Liver (tissue), 9 donors: ENCODE measurements around the gene RNF168. TPM values are rescaled to one million over a fixed set of nuclear protein-coding genes. Genes with fewer than 3 reads are reported as not detected.

ENCODE experiments used
- DNase-seq: peaks from one replicate; pipeline ENCODE4 v3.0.0-alpha.2; 2017; ENCODE audit warnings: low spot score
- H3K27ac ChIP-seq, 2 donors: one replicate each; pipeline ENCODE4 v1.7.0; 2013; ENCODE audit warnings: inconsistent platforms in 2 of 2, low read length in 2 of 2, control low read depth in 1 of 2, low read depth in 1 of 2, mild to moderate bottlenecking in 1 of 2
- H3K27me3 ChIP-seq, 4 donors: one replicate each; pipeline versions ENCODE4 v1.6.1 to v1.7.0; 2013; ENCODE audit warnings: low read length in 3 of 4, inconsistent platforms in 1 of 4, mild to moderate bottlenecking in 1 of 4, moderate library complexity in 1 of 4; ENCODE audit not compliant: control insufficient read depth in 4 of 4, insufficient read depth in 4 of 4
- H3K36me3 ChIP-seq, 4 donors: one replicate each; pipeline versions ENCODE4 v1.6.1 to v1.7.0; 2013; ENCODE audit warnings: low read length in 3 of 4, mild to moderate bottlenecking in 3 of 4, low read depth in 1 of 4, moderate library complexity in 1 of 4; ENCODE audit not compliant: control insufficient read depth in 4 of 4, insufficient read depth in 3 of 4
- H3K4me1 ChIP-seq, 4 donors: one replicate each; pipeline versions ENCODE4 v1.6.1 to v1.7.0; 2013; ENCODE audit warnings: low read length in 3 of 4, mild to moderate bottlenecking in 3 of 4, moderate library complexity in 1 of 4; ENCODE audit not compliant: control insufficient read depth in 4 of 4, insufficient read depth in 4 of 4
- H3K4me3 ChIP-seq, 3 donors: one replicate each; pipeline versions ENCODE4 v1.6.1 to v1.7.0; 2013; ENCODE audit warnings: low read length in 3 of 3, control low read depth in 1 of 3, low read depth in 1 of 3, mild to moderate bottlenecking in 1 of 3
- H3K9ac ChIP-seq, 2 donors: one replicate each; pipeline ENCODE4 v1.7.0; 2013; ENCODE audit warnings: low read length in 2 of 2, mild to moderate bottlenecking in 2 of 2, moderate library complexity in 2 of 2, control low read depth in 1 of 2, low read depth in 1 of 2
- H3K9me3 ChIP-seq, 4 donors: one replicate each; pipeline versions ENCODE4 v1.6.1 to v1.7.0; 2013; ENCODE audit warnings: low read length in 3 of 4; ENCODE audit not compliant: control insufficient read depth in 4 of 4
- ATF3 ChIP-seq: IDR thresholded peaks from 2 replicates; pipeline ENCODE4 v1.6.1; 2016; ENCODE audit warnings: antibody characterized with exemption
- CTCF ChIP-seq: fragments of 150-350 bp; IDR thresholded peaks from 2 replicates; pipeline ENCODE4 v1.5.1; 2017; ENCODE audit warnings: improper control_type of control experiment, low read depth, low read length; ENCODE audit not compliant: missing input control
- FOXA1 ChIP-seq: IDR thresholded peaks from 2 replicates; pipeline ENCODE4 v1.6.1; 2016; ENCODE audit warnings: antibody characterized with exemption
- FOXA2 ChIP-seq: IDR thresholded peaks from 2 replicates; pipeline ENCODE4 v1.6.1; 2016; ENCODE audit warnings: antibody characterized with exemption
- GABPA ChIP-seq, 2 donors: IDR thresholded peaks in 1 of 2; conservative IDR thresholded peaks in 1 of 2; 2 replicates each; pipeline ENCODE4 v1.6.1; 2016; ENCODE audit warnings: antibody characterized with exemption in 2 of 2, mild to moderate bottlenecking in 1 of 2, moderate library complexity in 1 of 2
- HNF4A ChIP-seq, 2 donors: conservative IDR thresholded peaks; 2 replicates each; pipeline ENCODE4 v1.6.1; 2016; ENCODE audit warnings: antibody characterized with exemption in 2 of 2, mild to moderate bottlenecking in 2 of 2
- HNF4G ChIP-seq: IDR thresholded peaks from 2 replicates; pipeline ENCODE4 v1.6.1; 2016; ENCODE audit warnings: antibody characterized with exemption
- JUND ChIP-seq, 2 donors: IDR thresholded peaks; 2 replicates each; pipeline ENCODE4 v1.6.1; 2016; ENCODE audit warnings: antibody characterized with exemption in 2 of 2
- MAX ChIP-seq: IDR thresholded peaks from 2 replicates; pipeline ENCODE4 v1.6.1; 2016; ENCODE audit warnings: antibody characterized with exemption
- NR2F2 ChIP-seq: IDR thresholded peaks from 2 replicates; pipeline ENCODE4 v1.6.1; 2016; ENCODE audit warnings: antibody characterized with exemption
- RAD21 ChIP-seq, 2 donors: IDR thresholded peaks; 2 replicates each; pipeline ENCODE4 v1.6.1; 2016; ENCODE audit warnings: antibody characterized with exemption in 2 of 2, mild to moderate bottlenecking in 2 of 2
- REST ChIP-seq: IDR thresholded peaks from 2 replicates; pipeline ENCODE4 v1.6.1; 2016; ENCODE audit warnings: antibody characterized with exemption, mild to moderate bottlenecking
- RXRA ChIP-seq, 2 donors: IDR thresholded peaks; 2 replicates each; pipeline ENCODE4 v1.6.1; 2017 to 2018; ENCODE audit warnings: antibody characterized with exemption in 2 of 2, mild to moderate bottlenecking in 1 of 2
- TAF1 ChIP-seq: conservative IDR thresholded peaks from 2 replicates; pipeline ENCODE4 v1.6.1; 2016; ENCODE audit warnings: antibody characterized with exemption, mild to moderate bottlenecking
- YY1 ChIP-seq: IDR thresholded peaks from 2 replicates; pipeline ENCODE4 v1.6.1; 2016; ENCODE audit warnings: antibody characterized with exemption, mild to moderate bottlenecking
- WGBS: extraction: QIAGEN DNeasy Blood & Tissue Kit; methylation state at CpG from one replicate; pipeline ENCODE4 v1.1.7; 2013; 5-methylcytosine and 5-hydroxymethylcytosine counted together
- polyA plus RNA-seq, 2 donors: library from polyadenylated mRNA; stranded (reverse) in 1 of 2; unstranded in 1 of 2; fragments of 200-250 nt in 1 of 2; fragments of >200 nt in 1 of 2; fragmentation: Nextera tagmentation in 1 of 2; extraction: Ambion mirVana in 1 of 2; gene quantifications; one replicate each; pipeline versions ENCODE4 v1.2.1 to v1.2.3, GENCODE V29; 2013 to 2015
- total RNA-seq, 2 donors: library from RNA; depleted of rRNA; stranded (reverse); fragments of >200 nt; gene quantifications; one replicate each; pipeline ENCODE4 v1.2.3, GENCODE V29; 2014
- donor health status: healthy.
- donor health status: healthy.
- donor health status: healthy.
- donor health status: healthy.
- donor health status: healthy.

The RNF168 gene
- total and polyA plus RNA-seq, 4 donors: 3.4 to 10.0 (median 7.3) TPM

GRCh38 chr3:196544491-196544992 lies 41.0 kb upstream of the RNF168 start (continued):
- TF ChIP-seq CTCF: no peak
- no peak for TF ChIP-seq HNF4A (conservative IDR thresholded peaks at IDR 0.05)

- Histone ChIP-seq H3K9me3 (no peaks in the 10 kb centered on the region), H3K27ac (no peak overlapping the region), H3K36me3 (no peaks in the 10 kb centered on the region), H3K9ac (no peak overlapping the region), H3K4me1 (peaks cover 2 to 6% (median 6%) of the 10 kb centered on the region in 4 donors), H3K27me3 (no peaks in the 10 kb centered on the region), H3K4me3 (no peak overlapping the region)
- TF ChIP-seq CTCF (no peak), YY1 (no peak), FOXA2 (no peak), GABPA (IDR thresholded peaks at IDR 0.05 in 1 of 2, conservative IDR thresholded peaks at IDR 0.05 in 1 of 2) (no peak), ATF3 (no peak), NR2F2 (no peak), HNF4G (no peak), RXRA (IDR thresholded peaks at IDR 0.05) (no peak), HNF4A (conservative IDR thresholded peaks at IDR 0.05) (no peak), REST (no peak), JUND (IDR thresholded peaks at IDR 0.05) (no peak), MAX (no peak), RAD21 (IDR thresholded peaks at IDR 0.05) (no peak), FOXA1 (no peak), TAF1 (no peak)
- WGBS: 90% methylated on average over 6 of the region's 6 CpGs
- no peak for DNase-seq
Observed at GRCh38 chr3:196541684-196542445, 38.3 kb upstream of the RNF168 start.
